Body of pancreas (tissue), 4 donors: ENCODE results near the gene SH3BP4.

Experiments
- CTCF ChIP-seq, 7 experiments: fragments of 450-650 bp in 4 of 7; fragments of 200-600 bp in 3 of 7; sonication (generic) in 3 of 7; IDR thresholded peaks; one replicate each; pipeline ENCODE4 v1.5.1; 2016 to 2019; ENCODE audit warnings: antibody characterized with exemption in 7 of 7
- POLR2A ChIP-seq, 3 donors: fragments of 450-650 bp; IDR thresholded peaks; one replicate each; pipeline ENCODE4 v1.6.1; 2016; ENCODE audit warnings: antibody characterized with exemption in 3 of 3, mild to moderate bottlenecking in 2 of 3

- TF ChIP-seq CTCF (IDR thresholded peaks at IDR 0.05) (no peak), POLR2A (IDR thresholded peaks at IDR 0.05) (peak in 2 of 3 donors; percentile 67 to 69)
Observed at GRCh38 chr2:234953116-234954031, 1.6 kb downstream of the SH3BP4 start.
